ENCODE results near the gene FGB.

The FGB gene

DNA sequence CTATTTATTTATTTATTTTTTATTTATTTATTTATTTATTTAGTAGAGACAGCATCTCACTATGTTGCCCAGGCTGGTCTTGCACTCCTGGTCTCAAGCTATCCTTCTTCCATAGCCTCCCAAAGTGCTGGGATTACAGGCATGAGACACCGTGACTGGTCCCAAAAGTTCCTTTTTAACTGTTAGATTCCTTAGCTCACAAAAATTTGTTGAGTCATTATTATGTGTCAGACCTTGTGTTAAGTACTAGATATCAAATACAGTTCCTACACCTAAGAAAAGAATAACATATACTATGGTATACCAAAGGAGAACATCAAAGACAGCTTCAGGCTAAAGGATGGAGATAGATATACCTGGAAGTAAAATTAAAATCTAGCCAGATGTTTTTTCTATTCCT lies 16.1 kb downstream of the FGB start:
- TF ChIP-seq, protein P1, sequence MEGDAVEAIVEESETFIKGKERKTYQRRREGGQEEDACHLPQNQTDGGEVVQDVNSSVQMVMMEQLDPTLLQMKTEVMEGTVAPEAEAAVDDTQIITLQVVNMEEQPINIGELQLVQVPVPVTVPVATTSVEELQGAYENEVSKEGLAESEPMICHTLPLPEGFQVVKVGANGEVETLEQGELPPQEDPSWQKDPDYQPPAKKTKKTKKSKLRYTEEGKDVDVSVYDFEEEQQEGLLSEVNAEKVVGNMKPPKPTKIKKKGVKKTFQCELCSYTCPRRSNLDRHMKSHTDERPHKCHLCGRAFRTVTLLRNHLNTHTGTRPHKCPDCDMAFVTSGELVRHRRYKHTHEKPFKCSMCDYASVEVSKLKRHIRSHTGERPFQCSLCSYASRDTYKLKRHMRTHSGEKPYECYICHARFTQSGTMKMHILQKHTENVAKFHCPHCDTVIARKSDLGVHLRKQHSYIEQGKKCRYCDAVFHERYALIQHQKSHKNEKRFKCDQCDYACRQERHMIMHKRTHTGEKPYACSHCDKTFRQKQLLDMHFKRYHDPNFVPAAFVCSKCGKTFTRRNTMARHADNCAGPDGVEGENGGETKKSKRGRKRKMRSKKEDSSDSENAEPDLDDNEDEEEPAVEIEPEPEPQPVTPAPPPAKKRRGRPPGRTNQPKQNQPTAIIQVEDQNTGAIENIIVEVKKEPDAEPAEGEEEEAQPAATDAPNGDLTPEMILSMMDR (IDR thresholded peaks at IDR 0.05; ENCODE audit: low read length, missing control alignments), result no peak

DNA sequence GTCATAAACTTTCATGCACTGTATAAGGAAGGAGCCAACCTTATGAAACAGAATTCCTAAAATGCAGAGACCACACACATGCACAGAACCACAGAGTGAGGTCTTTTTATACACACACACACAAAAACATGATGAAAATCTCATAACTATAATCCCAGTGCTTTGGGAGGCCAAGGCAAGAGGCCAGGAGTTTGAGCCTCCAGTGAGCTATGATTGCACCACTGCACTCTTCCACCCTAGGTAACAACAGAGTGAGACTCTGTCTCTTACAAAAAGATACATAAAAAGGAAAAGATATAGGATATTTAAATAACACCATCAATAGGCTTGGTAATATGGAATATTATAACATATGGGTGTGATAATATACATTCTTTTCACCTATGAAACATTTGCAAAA lies 17.1 kb downstream of the FGB start:
- TF ChIP-seq, protein P1 (IDR thresholded peaks at IDR 0.05; ENCODE audit: low read length, missing control alignments), result no peak
- no peak for DNase-seq (ENCODE audit: low read depth)
- H3K4me3 ChIP-seq (replicated peaks; ENCODE audit: low read depth, low read length), result no peak overlapping the region

More for the DNA sequence above, 16.1 kb downstream of the FGB start:
- DNase-seq (ENCODE audit: low read depth), result peak; percentile 5
- H3K4me3 ChIP-seq (replicated peaks; ENCODE audit: low read depth, low read length), result no peak overlapping the region

DNA sequence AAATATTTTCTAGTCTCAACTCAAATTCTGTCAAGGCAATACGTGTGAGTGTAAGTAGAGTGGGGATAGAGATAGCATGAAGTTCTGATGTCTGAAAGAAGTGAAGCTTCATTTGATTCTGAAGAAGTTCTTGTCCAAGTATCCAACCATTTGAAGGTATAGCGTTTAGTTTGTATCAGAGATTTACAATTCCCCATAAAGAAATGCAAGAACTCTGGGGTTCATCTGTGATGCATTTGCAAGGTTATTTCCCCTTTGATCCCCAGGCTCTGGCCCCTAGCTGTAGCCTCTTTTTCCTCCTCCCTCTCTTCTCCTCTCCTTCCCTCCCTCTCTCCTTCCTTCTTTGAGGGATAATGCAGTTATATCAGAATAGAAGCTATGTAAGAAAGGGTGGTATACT lies 19.9 kb downstream of the FGB start:
- DNase-seq (ENCODE audit: low read depth), result no peak
- H3K4me3 ChIP-seq (replicated peaks; ENCODE audit: low read depth, low read length), result no peak overlapping the region
- TF ChIP-seq, protein P1 (IDR thresholded peaks at IDR 0.05; ENCODE audit: low read length, missing control alignments), result no peak

DNA sequence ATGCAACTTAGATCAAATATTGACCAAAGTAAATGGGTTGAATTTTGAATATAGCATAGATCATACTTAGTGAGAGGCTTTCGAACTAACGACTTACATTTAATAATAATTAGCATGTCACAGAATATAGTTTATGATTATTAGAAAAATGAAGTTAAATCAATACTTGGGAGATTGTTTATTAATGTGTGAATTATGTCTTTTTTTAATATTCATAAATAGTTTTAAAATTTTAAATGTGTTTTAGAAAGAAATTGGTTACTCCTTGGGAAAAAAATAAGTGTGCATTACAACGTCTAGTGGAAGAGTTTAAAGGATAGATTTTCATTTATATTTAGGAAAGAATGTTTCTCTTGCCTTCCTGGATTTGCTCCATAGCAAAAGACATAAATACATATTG lies 20.4 kb downstream of the FGB start:
- H3K4me3 ChIP-seq (replicated peaks; ENCODE audit: low read depth, low read length), result no peak overlapping the region
- no peak for DNase-seq (ENCODE audit: low read depth)
- TF ChIP-seq, protein P1 (IDR thresholded peaks at IDR 0.05; ENCODE audit: low read length, missing control alignments), result no peak

DNA sequence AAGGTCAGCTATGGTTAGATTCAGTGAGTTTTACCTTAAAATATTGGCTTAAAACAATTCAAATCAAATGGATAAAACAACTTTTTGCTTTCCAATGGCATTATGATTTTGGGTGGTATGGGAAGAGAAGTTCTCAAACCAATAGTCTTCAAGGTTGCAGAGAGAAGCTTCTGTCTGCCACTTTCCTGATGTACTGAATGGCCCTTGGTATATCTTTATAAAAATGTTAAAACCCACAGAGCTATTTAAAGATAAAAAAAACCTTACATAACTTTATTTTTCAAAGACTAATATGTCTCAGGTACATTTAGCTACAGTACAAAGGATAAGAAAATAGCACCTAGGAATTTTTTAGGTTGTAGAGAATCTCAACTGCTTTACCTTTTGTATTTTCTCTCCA lies 20.9 kb downstream of the FGB start:
- no peak overlapping the region for H3K4me3 ChIP-seq (replicated peaks; ENCODE audit: low read depth, low read length)
- TF ChIP-seq, protein P1 (IDR thresholded peaks at IDR 0.05; ENCODE audit: low read length, missing control alignments), result no peak
- DNase-seq (ENCODE audit: low read depth), result no peak

DNA sequence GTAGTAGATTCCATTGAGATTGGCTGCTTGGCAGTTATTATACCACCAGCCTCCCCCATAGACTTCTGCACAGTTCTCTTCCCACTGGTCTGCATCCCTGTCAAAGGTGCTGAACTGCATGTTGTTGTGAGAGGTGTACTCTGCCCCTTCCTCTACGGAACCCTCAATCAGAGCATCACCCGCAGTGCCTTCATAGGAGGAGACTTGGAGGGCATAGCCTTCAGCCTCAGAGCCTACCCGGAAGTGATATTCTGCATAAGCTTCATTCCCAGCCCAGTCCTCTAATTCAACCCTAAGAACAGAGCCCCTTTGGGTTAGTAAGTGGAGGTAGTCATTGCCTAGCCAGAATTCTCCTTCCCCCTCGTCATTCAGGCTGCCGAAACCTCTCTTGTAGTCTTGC lies 21.4 kb downstream of the FGB start:
- TF ChIP-seq, protein P1 (IDR thresholded peaks at IDR 0.05; ENCODE audit: low read length, missing control alignments), result no peak
- DNase-seq (ENCODE audit: low read depth), result no peak
- no peak overlapping the region for H3K4me3 ChIP-seq (replicated peaks; ENCODE audit: low read depth, low read length)

DNA sequence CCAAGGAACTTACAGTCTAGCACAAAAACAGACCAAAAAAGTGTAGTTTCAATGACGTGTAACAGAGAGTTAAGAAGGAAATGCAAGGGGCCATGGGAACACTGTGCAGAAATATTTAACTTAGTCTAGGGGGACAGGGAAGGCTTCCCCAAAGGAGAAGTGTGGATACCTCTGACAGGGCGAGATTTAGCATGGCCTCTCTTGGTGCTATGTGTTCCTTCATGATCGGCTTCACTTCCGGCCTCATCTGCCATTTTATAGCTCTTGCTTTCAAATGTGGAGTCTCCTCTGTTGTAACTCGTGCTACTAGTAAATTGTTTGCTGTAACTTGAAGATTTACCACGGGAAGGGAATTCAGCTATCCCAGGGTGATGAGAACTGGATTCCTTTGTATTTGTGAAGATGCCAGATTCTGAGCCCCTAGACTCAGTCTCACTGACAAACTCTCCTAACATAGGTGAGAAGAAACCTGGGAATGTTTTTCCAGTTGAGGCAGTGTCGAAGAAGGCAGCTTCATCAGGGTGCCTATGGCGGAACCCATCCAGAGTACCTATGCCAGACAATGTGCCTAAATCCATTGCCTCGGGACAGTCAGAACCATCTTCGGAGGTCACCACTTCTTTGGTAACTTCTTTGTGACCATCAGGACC lies 22.7 kb downstream of the FGB start:
- TF ChIP-seq, protein P1 (IDR thresholded peaks at IDR 0.05; ENCODE audit: low read length, missing control alignments), result no peak
- H3K4me3 ChIP-seq (replicated peaks; ENCODE audit: low read depth, low read length), result no peak overlapping the region
- no peak for DNase-seq (ENCODE audit: low read depth)
